Measurements from ENCODE around the gene FAM170A. TPM values are rescaled to one million over a fixed set of nuclear protein-coding genes. Genes with fewer than 3 reads are reported as not detected.

Gene FAM170A
- total and polyA plus RNA-seq, 2 donors (not counting 3 experiments of a cell fraction or from before 2014, with no cell fraction given) = not detected

GRCh38 chr5:119597728-119598298 is 31.5 kb upstream of the FAM170A start:
- no peak overlapping the region for H3K9ac ChIP-seq (replicated peaks; ENCODE audit: extremely low read depth, insufficient read depth, low read length)
- no peak overlapping the region for H2AFZ ChIP-seq (ENCODE audit: low read depth, low read length)
- POLR2A ChIA-PET = no interaction called here
- no peak overlapping the region for H3K4me3 ChIP-seq (replicated peaks in 1 of 3; ENCODE audit: insufficient read depth in 1 of 3, low read depth in 1 of 3, low read length in 3 of 3)
- dilution Hi-C loops (cut with MboI; ENCODE audit: extremely low pct_ligation_motif_present, low sequenced_read_pairs) (no loop called here), intact Hi-C loops (cut with micrococcal nuclease) (no loop called here)
- FAIRE-seq (no peak), DNase-seq (ENCODE audit: low read depth, low spot score) (no peak)
- CTCF ChIA-PET = no interaction called here
- no peak overlapping the region for H3K27ac ChIP-seq (ENCODE audit: insufficient read depth, low read depth, low read length)
- H3K36me3 ChIP-seq (ENCODE audit: control insufficient read depth in 2 of 2, extremely low read depth in 1 of 2, insufficient read depth in 2 of 2, low read length in 2 of 2) = no peaks in the 10 kb centered on the region
- no peaks in the 10 kb centered on the region for H3K4me1 ChIP-seq (ENCODE audit: control insufficient read depth, extremely low read depth, insufficient read depth, low read length)
- BruUV-seq (replicated peaks) = no TSS peak
- H3K9me1 ChIP-seq (replicated peaks; ENCODE audit: control insufficient read depth, extremely low read depth, insufficient read depth, low read length) = no peaks in the 10 kb centered on the region
- no peaks in the 10 kb centered on the region for H3K27me3 ChIP-seq (ENCODE audit: control insufficient read depth in 2 of 2, insufficient read depth in 2 of 2, low read length in 2 of 2)
- no peak for TF ChIP-seq FOS (IDR thresholded peaks at IDR 0.05; ENCODE audit: borderline replicate concordance, insufficient read depth, low read length)
- TF ChIP-seq GATA2 (IDR thresholded peaks at IDR 0.05; ENCODE audit: insufficient read depth, insufficient read length, low read depth, low read length) = no peak
- no peak for TF ChIP-seq POLR2AphosphoS5 (IDR thresholded peaks at IDR 0.05; ENCODE audit: insufficient read depth, low read depth, low read length)
- no peak for TF ChIP-seq POLR2A (IDR thresholded peaks at IDR 0.05; ENCODE audit: low read depth, low read length)
- TF ChIP-seq CTCF (IDR thresholded peaks at IDR 0.05; ENCODE audit: extremely low read depth in 1 of 2, insufficient read depth in 1 of 2, low read depth in 1 of 2, low read length in 2 of 2) = no peak
- no peak for TF ChIP-seq EZH2 (IDR thresholded peaks at IDR 0.05; ENCODE audit: borderline replicate concordance, low read depth, low read length, severe bottlenecking)
- no peak for TF ChIP-seq JUN (IDR thresholded peaks at IDR 0.05; ENCODE audit: borderline replicate concordance, insufficient read depth, insufficient read length, low read depth)
- no peak for TF ChIP-seq MYC (IDR thresholded peaks at IDR 0.05; ENCODE audit: low read depth, low read length)
- no peak for TF ChIP-seq MAX (IDR thresholded peaks at IDR 0.05; ENCODE audit: insufficient read depth, insufficient read length)
- no peaks in the 10 kb centered on the region for H4K20me1 ChIP-seq (replicated peaks; ENCODE audit: control insufficient read depth, extremely low read depth, insufficient read depth, low read length)
- H3K79me2 ChIP-seq (ENCODE audit: control insufficient read depth, insufficient read depth, low read length) = no peaks in the 10 kb centered on the region
- no peaks in the 10 kb centered on the region for H3K9me3 ChIP-seq (replicated peaks; ENCODE audit: control insufficient read depth, insufficient read depth, low read length)
- H3K4me2 ChIP-seq (ENCODE audit: insufficient read depth, low read length) = no peak overlapping the region
